OCI-LY3 (cell line): Measurements from ENCODE around the gene LHFPL6.

Source experiments
- H2AFZ ChIP-seq: fragments of 200-600, 300-600 bp; shearing (Covaris generic); 2 replicates; pipeline ENCODE4 v1.6.0; 2014; ENCODE audit warnings: antibody characterized with exemption, low read depth, low read length
- H3K27ac ChIP-seq: fragments of 200-600, 300-600 bp; sonication (generic); 2 replicates; pipeline ENCODE4 v1.5.1; 2014; ENCODE audit warnings: mild to moderate bottlenecking, low read length, moderate library complexity, mixed read lengths
- H3K27me3 ChIP-seq: fragments of 200-600, 300-600 bp; sonication (generic); 2 replicates; pipeline ENCODE4 v1.6.1; 2014; ENCODE audit warnings: low read depth, low read length, mixed read lengths
- H3K36me3 ChIP-seq: fragments of 200-600, 300-600 bp; sonication (generic); replicated peaks from 2 replicates; pipeline ENCODE3; 2014; ENCODE audit warnings: low read depth, low read length, mixed read lengths
- H3K4me1 ChIP-seq: fragments of 300-600, 200-600 bp; sonication (generic); 2 replicates; pipeline ENCODE4 v1.6.1; 2014; ENCODE audit warnings: low read length, mixed read lengths
- H3K4me2 ChIP-seq: fragments of 200-600, 300-600 bp; sonication (generic); 2 replicates; pipeline ENCODE4 v1.6.1; 2014; ENCODE audit warnings: low read length, mixed read lengths
- H3K4me3 ChIP-seq: fragments of 300-600, 200-600 bp; sonication (generic); 2 replicates; pipeline ENCODE4 v1.5.1; 2014; ENCODE audit warnings: antibody characterized with exemption, mild to moderate bottlenecking, low read length, moderate library complexity
- H3K79me2 ChIP-seq: fragments of 300-600, 200-600 bp; shearing (Covaris generic); 2 replicates; pipeline ENCODE4 v1.6.1; 2014; ENCODE audit warnings: mild to moderate bottlenecking, low read length, mixed read lengths
- H3K9ac ChIP-seq: fragments of 300-600, 200-600 bp; shearing (Covaris generic); 2 replicates; pipeline ENCODE4 v1.6.0; 2014; ENCODE audit warnings: mild to moderate bottlenecking, low read length, moderate library complexity
- H3K9me3 ChIP-seq: fragments of 200-600, 300-600 bp; shearing (Covaris generic); 2 replicates; pipeline ENCODE4 v1.6.1; 2014; ENCODE audit warnings: low read length, mixed read lengths; ENCODE audit not compliant: insufficient read depth
- H4K20me1 ChIP-seq: fragments of 200-600, 300-600 bp; sonication (generic); 2 replicates; pipeline ENCODE4 v1.6.1; 2016; ENCODE audit warnings: low read length, mixed read lengths; ENCODE audit not compliant: insufficient read depth
- CTCF ChIP-seq: fragments of 200-600, 300-600 bp; sonication (generic); IDR thresholded peaks from 2 replicates; pipeline ENCODE4 v1.5.1; 2014; ENCODE audit warnings: antibody characterized with exemption, low read length, low read depth
- EZH2phosphoT487 ChIP-seq: fragments of 200-600 bp; shearing (Covaris generic); IDR thresholded peaks from 2 replicates; pipeline ENCODE4 v1.6.1; 2018; ENCODE audit warnings: antibody characterized with exemption, mixed run types, low read depth

The LHFPL6 gene

GRCh38 chr13:39499604-39500003 is 103.4 kb downstream of the LHFPL6 start:
- 0 out of 2 replicates have a peak, but pooled peaks cover 4% of the 10 kb centered on the region for H4K20me1 ChIP-seq
- no peaks in the 10 kb centered on the region for H3K9me3 ChIP-seq
- no peak overlapping the region for H3K4me3 ChIP-seq
- H3K27ac ChIP-seq = no peak overlapping the region
- TF ChIP-seq EZH2phosphoT487 (no peak), CTCF (no peak)
- H3K27me3 ChIP-seq = no peaks in the 10 kb centered on the region
- no peak overlapping the region for H2AFZ ChIP-seq
- no peak overlapping the region for H3K4me2 ChIP-seq
- no peaks in the 10 kb centered on the region for H3K4me1 ChIP-seq
- no peaks in the 10 kb centered on the region for H3K36me3 ChIP-seq
- no peak overlapping the region for H3K9ac ChIP-seq
- H3K79me2 ChIP-seq = 0 out of 2 replicates have a peak, but pooled peaks cover 5% of the 10 kb centered on the region

- H3K36me3 ChIP-seq = no peaks in the 10 kb centered on the region
- H3K4me1 ChIP-seq = no peaks in the 10 kb centered on the region
- no peaks in the 10 kb centered on the region for H3K27me3 ChIP-seq
- H3K9ac ChIP-seq = no peak overlapping the region
- no peak overlapping the region for H3K4me3 ChIP-seq
- H3K79me2 ChIP-seq = 0 out of 2 replicates have a peak, but pooled peaks cover 5% of the 10 kb centered on the region
- H4K20me1 ChIP-seq = 0 out of 2 replicates have a peak, but pooled peaks cover 4% of the 10 kb centered on the region
- TF ChIP-seq EZH2phosphoT487 (no peak), CTCF (no peak)
- no peak overlapping the region for H3K27ac ChIP-seq
- no peaks in the 10 kb centered on the region for H3K9me3 ChIP-seq
- no peak overlapping the region for H2AFZ ChIP-seq
- no peak overlapping the region for H3K4me2 ChIP-seq
Observed at GRCh38 chr13:39498471-39499114, 104.4 kb downstream of the LHFPL6 start.

GRCh38 chr13:39496506-39496905 is 106.5 kb downstream of the LHFPL6 start:
- H3K27me3 ChIP-seq = no peaks in the 10 kb centered on the region
- no peak overlapping the region for H3K9ac ChIP-seq
- H4K20me1 ChIP-seq = 0 out of 2 replicates have a peak, but pooled peaks cover 4% of the 10 kb centered on the region
- H3K4me1 ChIP-seq = no peaks in the 10 kb centered on the region
- no peak overlapping the region for H3K4me2 ChIP-seq
- H3K27ac ChIP-seq = no peak overlapping the region
- TF ChIP-seq CTCF (no peak), EZH2phosphoT487 (no peak)
- no peaks in the 10 kb centered on the region for H3K9me3 ChIP-seq
- no peaks in the 10 kb centered on the region for H3K36me3 ChIP-seq
- no peaks in the 10 kb centered on the region for H3K79me2 ChIP-seq
- no peak overlapping the region for H3K4me3 ChIP-seq
- no peak overlapping the region for H2AFZ ChIP-seq

GRCh38 chr13:39494633-39495032 is 108.4 kb downstream of the LHFPL6 start:
- Histone ChIP-seq H3K27me3 (no peaks in the 10 kb centered on the region), H3K4me2 (no peak overlapping the region), H3K4me3 (no peak overlapping the region), H3K9me3 (no peaks in the 10 kb centered on the region), H3K9ac (no peak overlapping the region), H3K36me3 (no peaks in the 10 kb centered on the region), H3K79me2 (no peaks in the 10 kb centered on the region), H2AFZ (no peak overlapping the region), H3K27ac (no peak overlapping the region), H4K20me1 (0 out of 2 replicates have a peak, but pooled peaks cover 10% of the 10 kb centered on the region), H3K4me1 (no peaks in the 10 kb centered on the region)
- TF ChIP-seq EZH2phosphoT487 (no peak), CTCF (no peak)
